Common myeloid progenitor, CD34-positive (primary cell): Measurements from ENCODE around the gene CEP128.

Experiments
- CTCF ChIA-PET: fragments of 350-600 bp; sonication (Branson Sonifier 250); formaldehyde crosslinking; loops from one replicate; lab custom pipeline; 2021; ENCODE audit warnings: antibody characterized with exemption; lab: Charles Lee
- POLR2A ChIA-PET: fragments of 350-600 bp; sonication (Branson Sonifier 250); formaldehyde crosslinking; loops from one replicate; lab custom pipeline; 2021; ENCODE audit warnings: antibody characterized with exemption; lab: Charles Lee
- DNase-seq, 3 donors: peaks; one replicate each; pipeline versions ENCODE4 v3.0.0 to v3.0.0-alpha.2; 2013
- H3K27ac ChIP-seq, 2 experiments: 1 replicate in 1 of 2; 2 replicates in 1 of 2; pipeline ENCODE4 v1.7.0; 2013; ENCODE audit warnings: inconsistent platforms in 2 of 2, low read length in 2 of 2, mild to moderate bottlenecking in 2 of 2, low read depth in 1 of 2, moderate library complexity in 1 of 2; ENCODE audit not compliant: severe bottlenecking in 2 of 2, insufficient read depth in 1 of 2, poor library complexity in 1 of 2
- H3K27me3 ChIP-seq, 5 experiments: replicated peaks in 2 of 5; 1 replicate in 3 of 5; 2 replicates in 2 of 5; pipeline versions ENCODE4 v1.6.1 to v1.7.0; 2013; ENCODE audit warnings: low read length in 4 of 5, mild to moderate bottlenecking in 2 of 5, moderate library complexity in 2 of 5, inconsistent platforms in 1 of 5; ENCODE audit not compliant: insufficient read depth in 5 of 5, control insufficient read depth in 4 of 5
- H3K36me3 ChIP-seq, 4 experiments: 1 replicate in 2 of 4; 2 replicates in 2 of 4; pipeline versions ENCODE4 v1.6.1 to v1.7.0; 2013; ENCODE audit warnings: low read length in 3 of 4, control low read depth in 1 of 4, mild to moderate bottlenecking in 1 of 4; ENCODE audit not compliant: control insufficient read depth in 4 of 4, insufficient read depth in 4 of 4
- H3K4me1 ChIP-seq, 4 experiments: 1 replicate in 3 of 4; 2 replicates in 1 of 4; pipeline versions ENCODE4 v1.6.1 to v1.7.1; 2013; ENCODE audit warnings: low read length in 3 of 4, mild to moderate bottlenecking in 3 of 4, control low read depth in 1 of 4, inconsistent platforms in 1 of 4, moderate library complexity in 1 of 4; ENCODE audit not compliant: control insufficient read depth in 4 of 4, insufficient read depth in 4 of 4; ENCODE audit errors: control extremely low read depth in 1 of 4
- H3K4me3 ChIP-seq, 7 experiments: 1 replicate in 4 of 7; 2 replicates in 3 of 7; pipeline versions ENCODE4 v1.5.1 to v1.7.0; 2013; ENCODE audit warnings: mild to moderate bottlenecking in 7 of 7, low read length in 6 of 7, moderate library complexity in 6 of 7, inconsistent platforms in 2 of 7, low read depth in 2 of 7, control low read depth in 1 of 7; ENCODE audit not compliant: insufficient read depth in 4 of 7, control insufficient read depth in 1 of 7; ENCODE audit errors: extremely low read depth in 1 of 7
- H3K9me3 ChIP-seq, 5 experiments: 1 replicate in 4 of 5; 2 replicates in 1 of 5; pipeline versions ENCODE4 v1.6.1 to v1.7.1; 2013; ENCODE audit warnings: low read length in 4 of 5, mild to moderate bottlenecking in 2 of 5, inconsistent platforms in 1 of 5, low read depth in 1 of 5, moderate library complexity in 1 of 5; ENCODE audit not compliant: control insufficient read depth in 4 of 5, insufficient read depth in 2 of 5; ENCODE audit errors: control extremely low read depth in 1 of 5
- WGBS: methylation state at CpG from one replicate; pipeline ENCODE4 v1.1.5; 2013; ENCODE audit not compliant: insufficient coverage; 5-methylcytosine and 5-hydroxymethylcytosine counted together

CEP128 gene

DNA sequence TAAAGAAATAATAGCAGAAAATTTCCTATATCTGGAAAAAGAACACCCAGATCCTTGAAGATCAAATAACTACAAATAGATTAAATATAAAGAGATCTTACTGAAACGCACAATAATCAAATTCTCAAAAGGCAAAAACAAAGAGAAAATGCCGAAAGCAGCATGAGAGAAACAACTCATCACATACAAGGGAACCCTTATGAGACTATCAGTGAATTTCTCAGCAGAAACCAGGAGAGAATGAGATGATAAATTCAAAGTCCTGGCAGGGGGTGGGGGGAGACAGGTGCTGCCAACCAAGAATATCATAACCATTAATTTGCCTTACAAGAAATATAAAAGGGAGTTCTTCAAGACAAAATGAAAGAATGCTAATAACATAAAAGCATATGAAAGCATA is 73.7 kb downstream of the CEP128 start:
- Histone ChIP-seq H3K4me3 (no peak overlapping the region), H3K36me3 (peaks cover 0 to 2% (median under 1%) of the 10 kb centered on the region in 4 experiments), H3K27ac (no peak overlapping the region), H3K27me3 (no peaks in the 10 kb centered on the region), H3K9me3 (peaks cover 0 to 25% (median 0%) of the 10 kb centered on the region in 5 experiments), H3K4me1 (no peaks in the 10 kb centered on the region)
- CTCF ChIA-PET, result no interaction called here
- no CpG with 5 or more reads among the region's 2 CpGs for WGBS
- no peak for DNase-seq
- POLR2A ChIA-PET, result no interaction called here

DNA sequence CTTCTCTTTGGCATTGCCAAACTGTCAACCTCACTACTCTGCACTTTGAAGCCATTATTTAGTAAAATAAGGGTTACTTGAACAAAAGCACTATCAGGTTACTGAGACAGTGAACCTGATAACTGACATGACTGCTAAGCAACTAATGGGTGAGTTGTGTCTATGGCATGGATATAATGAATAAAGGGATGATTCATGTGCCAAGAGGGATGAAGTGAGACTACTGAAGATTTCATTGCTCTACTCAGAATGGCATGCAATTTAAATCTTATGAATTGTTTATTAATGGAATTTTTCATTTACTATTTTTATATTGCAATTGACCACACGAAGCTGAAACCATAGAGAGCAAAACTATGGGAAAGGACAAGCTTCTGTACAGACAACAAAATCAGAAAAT is 74.4 kb downstream of the CEP128 start:
- no CpG with 5 or more reads among the region's 1 CpG for WGBS
- Histone ChIP-seq H3K4me3 (no peak overlapping the region), H3K36me3 (peaks cover 0 to 2% (median under 1%) of the 10 kb centered on the region in 4 experiments), H3K27ac (no peak overlapping the region), H3K27me3 (no peaks in the 10 kb centered on the region), H3K9me3 (peaks cover 0 to 25% (median 0%) of the 10 kb centered on the region in 5 experiments), H3K4me1 (no peaks in the 10 kb centered on the region)
- no peak for DNase-seq
- ChIA-PET CTCF (no interaction called here), POLR2A (no interaction called here)

DNA sequence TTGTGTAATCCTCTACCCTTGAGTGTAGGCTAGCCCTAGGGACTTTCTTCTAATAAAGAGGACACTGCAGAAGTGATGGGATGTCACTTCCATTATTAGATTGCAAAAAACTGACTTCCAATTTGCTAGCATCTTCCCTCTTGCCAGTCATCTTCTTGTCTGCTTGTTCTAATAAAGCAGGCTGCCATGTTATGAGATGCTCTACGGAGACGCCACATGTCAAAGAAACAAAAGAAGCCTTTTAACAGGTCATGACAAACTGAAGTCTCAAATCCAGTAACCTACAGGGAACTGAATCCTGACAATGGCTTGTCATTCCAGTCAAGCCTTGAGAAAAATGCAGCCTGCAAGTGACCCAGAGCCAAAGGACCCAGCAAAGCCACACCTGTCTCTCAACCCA is 76.0 kb downstream of the CEP128 start:
- no peak overlapping the region for H3K27ac ChIP-seq
- H3K27me3 ChIP-seq, result no peaks in the 10 kb centered on the region
- no peak overlapping the region for H3K4me3 ChIP-seq
- WGBS, result 100% methylated on average over 2 of the region's 2 CpGs
- DNase-seq, result no peak
- CTCF ChIA-PET, result no interaction called here
- peaks cover 0 to 21% (median 0%) of the 10 kb centered on the region in 5 experiments for H3K9me3 ChIP-seq
- peaks cover 0 to 2% (median under 1%) of the 10 kb centered on the region in 4 experiments for H3K36me3 ChIP-seq
- POLR2A ChIA-PET, result no interaction called here
- H3K4me1 ChIP-seq, result no peaks in the 10 kb centered on the region

DNA sequence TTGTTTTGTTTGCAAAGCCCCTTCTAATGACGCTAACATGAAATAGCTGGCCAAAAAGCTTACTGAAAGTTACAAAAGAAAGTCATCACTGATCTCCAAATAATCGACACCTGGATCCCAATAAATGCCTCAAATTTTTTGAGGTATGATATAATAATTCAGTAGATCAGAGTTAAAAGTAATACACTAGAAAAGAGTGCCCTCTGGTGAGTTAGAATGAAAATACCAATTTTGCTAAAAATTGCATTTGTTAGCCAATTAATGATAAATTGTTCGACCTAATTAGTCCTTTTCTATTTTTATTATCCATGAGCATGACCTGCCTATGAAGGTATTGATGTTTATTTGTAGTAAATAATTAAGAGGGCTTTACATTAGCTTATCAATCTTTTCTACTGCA is 78.6 kb downstream of the CEP128 start:
- Histone ChIP-seq H3K4me1 (no peaks in the 10 kb centered on the region), H3K27me3 (no peaks in the 10 kb centered on the region), H3K4me3 (no peak overlapping the region), H3K27ac (no peak overlapping the region), H3K36me3 (peaks cover 0 to 2% (median under 1%) of the 10 kb centered on the region in 4 experiments), H3K9me3 (peaks cover 0 to 13% (median 0%) of the 10 kb centered on the region in 5 experiments)
- no peak for DNase-seq
- WGBS, result no CpG with 5 or more reads among the region's 3 CpGs
- CTCF ChIA-PET, result interaction anchor here (0.9 to 1.8 kb wide), 3 partner anchors 12 to 648 kb away, joined by 3 read pairs; no protein-coding TSS in a partner anchor
- POLR2A ChIA-PET, result no interaction called here

DNA sequence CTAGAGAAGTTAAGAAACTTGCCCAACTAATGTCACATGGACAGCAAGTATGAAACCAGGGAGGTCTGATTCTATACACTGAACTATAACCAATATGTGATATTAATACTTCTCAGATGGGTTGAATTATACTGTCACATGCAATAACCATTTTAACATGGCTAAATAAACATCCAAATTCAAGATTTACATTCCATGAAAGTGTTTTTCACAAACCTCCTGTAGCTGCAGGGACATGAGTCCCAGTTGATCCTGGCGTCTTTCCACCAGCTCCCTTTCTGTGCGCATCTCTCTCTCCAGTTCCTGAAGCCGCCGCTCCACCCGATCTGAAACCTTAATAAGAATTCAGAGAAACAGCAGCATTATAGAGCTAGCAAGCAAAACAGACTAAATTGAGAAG is 79.0 kb downstream of the CEP128 start:
- H3K4me3 ChIP-seq, result no peak overlapping the region
- no peak overlapping the region for H3K27ac ChIP-seq
- no peaks in the 10 kb centered on the region for H3K4me1 ChIP-seq
- no peak for DNase-seq
- CTCF ChIA-PET, result interaction anchor here (0.9 to 1.8 kb wide), 3 partner anchors 12 to 648 kb away, joined by 3 read pairs; no protein-coding TSS in a partner anchor
- H3K27me3 ChIP-seq, result no peaks in the 10 kb centered on the region
- peaks cover 0 to 2% (median under 1%) of the 10 kb centered on the region in 4 experiments for H3K36me3 ChIP-seq
- POLR2A ChIA-PET, result no interaction called here
- H3K9me3 ChIP-seq, result peaks cover 0 to 9% (median 0%) of the 10 kb centered on the region in 5 experiments
- WGBS, result 100% methylated on average over 2 of the region's 5 CpGs

DNA sequence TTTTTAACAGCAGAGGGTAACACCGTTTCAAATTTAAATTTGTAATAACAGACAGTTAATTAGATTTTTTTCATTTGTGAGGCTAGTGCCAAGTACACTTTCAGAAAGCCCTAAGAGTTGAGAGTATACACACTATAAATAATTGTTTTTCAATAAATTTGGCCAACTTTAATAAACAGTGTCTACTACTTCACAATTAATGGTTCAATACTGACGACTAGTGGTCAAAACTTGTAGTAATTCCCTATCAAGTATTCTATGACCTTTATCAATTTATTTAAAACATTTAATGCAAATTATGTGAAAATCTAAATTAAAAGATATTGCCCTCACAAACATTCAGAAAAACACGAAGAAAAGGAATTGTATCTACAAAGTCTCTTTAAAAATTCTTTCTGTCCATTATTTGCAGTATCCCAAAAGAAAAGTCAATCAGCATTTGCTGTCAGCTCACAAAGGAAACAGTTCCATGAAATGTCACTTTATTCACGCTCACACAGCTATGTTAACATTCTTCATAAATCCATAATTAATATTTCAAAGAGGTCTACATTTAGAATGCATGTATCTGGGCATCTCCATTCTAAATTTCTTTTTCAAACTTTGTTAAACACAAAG is 91.2 kb downstream of the CEP128 start:
- WGBS, result 17% methylated on average over 1 of the region's 4 CpGs
- Histone ChIP-seq H3K9me3 (no peaks in the 10 kb centered on the region), H3K27ac (no peak overlapping the region), H3K4me3 (no peak overlapping the region), H3K27me3 (no peaks in the 10 kb centered on the region), H3K4me1 (no peaks in the 10 kb centered on the region), H3K36me3 (no peaks in the 10 kb centered on the region)
- CTCF ChIA-PET, result interaction anchor here (0.6 to 1.5 kb wide), 9 partner anchors 9 to 1916 kb away, joined by 3 to 7 read pairs (median 3); no protein-coding TSS in a partner anchor
- DNase-seq, result peak; percentile 31 to 59 (median 44)
- POLR2A ChIA-PET, result no interaction called here

DNA sequence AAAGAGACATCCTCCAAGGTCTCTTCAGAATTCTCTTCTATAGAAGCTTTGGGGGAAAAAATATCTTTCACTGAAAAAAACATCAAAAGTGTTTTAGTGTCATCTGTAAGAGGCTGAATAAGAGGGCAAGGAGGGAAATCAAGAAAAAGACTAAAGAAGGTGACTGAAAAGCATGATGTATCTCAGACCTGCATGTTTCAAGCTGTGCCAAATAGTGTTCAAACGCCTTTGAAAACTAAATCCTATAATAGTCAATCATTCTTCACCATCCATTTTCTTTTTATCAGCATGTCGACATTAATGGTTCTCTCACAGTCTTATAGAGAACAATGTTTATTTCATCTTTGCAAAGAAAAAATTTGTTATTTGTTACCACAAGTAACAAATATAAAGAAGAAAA is 94.5 kb downstream of the CEP128 start:
- Histone ChIP-seq H3K36me3 (no peaks in the 10 kb centered on the region), H3K4me3 (no peak overlapping the region), H3K4me1 (peaks cover 0 to 3% (median 0%) of the 10 kb centered on the region in 4 experiments), H3K27me3 (no peaks in the 10 kb centered on the region), H3K9me3 (no peaks in the 10 kb centered on the region), H3K27ac (no peak overlapping the region)
- ChIA-PET CTCF (interaction anchor here (0.5 to 0.7 kb wide), 2 partner anchors 9 to 643 kb away, joined by 3 read pairs; no protein-coding TSS in a partner anchor), POLR2A (no interaction called here)
- 100% methylated on average over 1 of the region's 2 CpGs for WGBS
- DNase-seq, result no peak
